DOHH2 (cell line): ENCODE results near the gene HLA-DPA1.

Experiments
- H3F3A ChIP-seq: fragments of 200-600 bp; sonication (generic), shearing (Covaris generic); 2 replicates; pipeline ENCODE4 v1.6.0; 2016; ENCODE audit warnings: antibody characterized with exemption, mild to moderate bottlenecking; ENCODE audit not compliant: control insufficient read depth, insufficient read depth
- H3K27ac ChIP-seq: fragments of 200-600 bp; sonication (generic); 2 replicates; pipeline ENCODE4 v1.5.1; 2014; ENCODE audit warnings: low read depth, mild to moderate bottlenecking, low read length, moderate library complexity
- H3K27me3 ChIP-seq: fragments of 200-600 bp; sonication (generic); 2 replicates; pipeline ENCODE4 v1.6.1; 2014; ENCODE audit warnings: mild to moderate bottlenecking, low read length, mixed read lengths; ENCODE audit not compliant: control insufficient read depth
- H3K36me3 ChIP-seq: fragments of 200-600 bp; sonication (generic); 2 replicates; pipeline ENCODE4 v1.6.1; 2014; ENCODE audit warnings: mild to moderate bottlenecking, low read length, moderate library complexity, mixed read lengths; ENCODE audit not compliant: control insufficient read depth
- H3K4me1 ChIP-seq: fragments of 200-600 bp; sonication (generic); 2 replicates; pipeline ENCODE4 v1.6.1; 2014; ENCODE audit warnings: mild to moderate bottlenecking, low read length, mixed read lengths; ENCODE audit not compliant: control insufficient read depth
- H3K4me2 ChIP-seq: fragments of 200-600 bp; sonication (generic); 2 replicates; pipeline ENCODE4 v1.6.0; 2014; ENCODE audit warnings: mild to moderate bottlenecking, low read length, moderate library complexity
- H3K4me3 ChIP-seq: fragments of 200-600 bp; sonication (generic); 2 replicates; pipeline ENCODE4 v1.5.1; 2014; ENCODE audit warnings: mild to moderate bottlenecking, low read length, mixed read lengths
- H3K79me2 ChIP-seq: fragments of 200-600 bp; sonication (generic); 2 replicates; pipeline ENCODE4 v1.6.1; 2014; ENCODE audit warnings: mild to moderate bottlenecking, low read length, mixed read lengths; ENCODE audit not compliant: control insufficient read depth
- H3K9me2 ChIP-seq: fragments of 200-600 bp; sonication (generic); replicated peaks from 2 replicates; pipeline ENCODE4 v1.6.1; 2014; ENCODE audit warnings: mild to moderate bottlenecking, low read length, mixed read lengths; ENCODE audit not compliant: control insufficient read depth
- H3K9me3 ChIP-seq: fragments of 200-600 bp; sonication (generic); 2 replicates; pipeline ENCODE4 v1.6.1; 2014; ENCODE audit warnings: antibody characterized with exemption, low read length, mixed read lengths; ENCODE audit not compliant: control insufficient read depth, insufficient read depth
- H4K20me1 ChIP-seq: fragments of 200-600 bp; sonication (generic); 2 replicates; pipeline ENCODE4 v1.6.0; 2014; ENCODE audit warnings: low read depth, mild to moderate bottlenecking, antibody characterized with exemption, low read length, moderate library complexity; ENCODE audit not compliant: control insufficient read depth, insufficient read depth
- EZH2phosphoT487 ChIP-seq: fragments of 200-600 bp; sonication (generic); IDR thresholded peaks from 2 replicates; pipeline ENCODE4 v1.6.1; 2017; ENCODE audit warnings: borderline replicate concordance, mild to moderate bottlenecking, antibody characterized with exemption, low read length, moderate library complexity, mixed read lengths
- TF ChIP-seq, protein P1 (sequence below): fragments of 200-600 bp; sonication (generic); IDR thresholded peaks from one replicate; pipeline ENCODE4 v1.5.1; 2014; ENCODE audit warnings: antibody characterized with exemption, mild to moderate bottlenecking, low read depth, low read length; ENCODE audit not compliant: poor library complexity, severe bottlenecking

Gene HLA-DPA1

DNA sequence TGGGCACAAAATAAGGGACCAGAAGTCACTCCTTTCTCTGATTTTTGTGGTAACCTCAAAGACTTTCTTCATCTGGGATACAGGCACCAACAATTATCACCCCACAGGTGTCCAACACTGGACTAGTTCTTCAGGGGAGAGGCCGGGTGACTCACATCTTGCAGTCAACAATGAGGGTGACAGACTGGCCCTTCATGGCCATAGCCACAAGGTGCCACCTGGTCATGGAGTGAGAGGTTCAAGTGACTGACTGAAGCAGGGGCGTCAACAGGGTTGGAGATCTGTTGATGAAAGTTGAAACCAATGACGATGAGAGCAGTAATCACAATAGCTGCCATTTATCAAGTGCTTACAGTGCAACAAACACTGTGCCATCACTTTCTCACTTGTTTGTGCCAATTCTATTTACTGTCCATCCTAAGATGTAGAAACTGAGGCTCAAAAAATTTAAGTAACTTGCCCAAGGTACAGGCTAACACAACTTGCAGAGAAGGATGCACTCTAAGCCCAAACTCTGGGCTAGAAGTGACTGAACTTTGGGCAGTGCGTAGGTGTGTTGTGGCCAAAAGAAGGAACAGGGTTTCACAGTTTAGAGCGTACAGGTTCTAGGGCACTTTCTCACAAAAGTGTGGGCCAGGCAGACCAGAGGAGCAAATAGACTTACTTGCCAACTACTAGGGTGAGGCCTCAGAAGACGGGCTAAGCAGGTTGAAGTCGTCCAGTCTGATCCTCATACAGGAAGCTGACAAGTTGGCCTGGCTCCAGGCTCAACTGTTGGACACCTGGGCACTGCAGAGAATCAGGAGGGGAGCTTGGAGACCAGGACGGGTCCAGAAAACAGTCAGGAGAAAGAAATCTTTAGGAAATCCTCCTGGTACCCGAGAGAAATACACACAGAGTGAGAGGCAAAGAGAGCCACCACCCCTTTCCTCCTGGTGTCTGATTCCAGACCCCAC lies 32.7 kb upstream of the HLA-DPA1 start:
- 0 out of 2 replicates have a peak, but pooled peaks cover 3% of the 10 kb centered on the region for H3K27me3 ChIP-seq

DNA sequence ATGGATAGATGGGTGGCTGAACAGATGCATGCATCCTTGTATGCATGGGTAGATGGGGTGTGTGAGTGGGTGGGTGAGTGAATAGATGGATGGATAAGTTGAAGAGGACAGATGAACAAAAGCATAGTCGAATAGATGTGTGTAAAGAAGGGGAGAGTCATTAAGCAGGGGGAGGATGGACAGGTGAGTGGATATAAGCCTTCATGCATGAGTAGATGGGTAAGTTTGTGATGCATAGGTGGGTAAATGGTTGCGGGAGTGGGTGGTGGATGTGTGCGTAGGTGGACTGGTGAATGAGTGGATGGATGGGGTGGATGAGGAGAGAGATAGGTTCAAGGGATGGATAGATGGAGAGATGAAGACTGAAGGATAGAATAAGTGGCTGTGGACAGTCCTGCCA lies 31.9 kb upstream of the HLA-DPA1 start:
- Histone ChIP-seq H3K79me2 (no peaks in the 10 kb centered on the region), H3K4me1 (peaks cover 9% of the 10 kb centered on the region), H3K4me2 (no peak overlapping the region), H3K9me2 (no peaks in the 10 kb centered on the region), H3K4me3 (no peak overlapping the region; the same call in 1 of the 2 replicates), H3K9me3 (peaks cover 19% of the 10 kb centered on the region), H3K36me3 (no peaks in the 10 kb centered on the region), H3K27me3 (0 out of 2 replicates have a peak, but pooled peaks cover 3% of the 10 kb centered on the region), H4K20me1 (no peaks in the 10 kb centered on the region), H3K27ac (no peak overlapping the region), H3F3A (no peaks in the 10 kb centered on the region)
- TF ChIP-seq, protein P1, sequence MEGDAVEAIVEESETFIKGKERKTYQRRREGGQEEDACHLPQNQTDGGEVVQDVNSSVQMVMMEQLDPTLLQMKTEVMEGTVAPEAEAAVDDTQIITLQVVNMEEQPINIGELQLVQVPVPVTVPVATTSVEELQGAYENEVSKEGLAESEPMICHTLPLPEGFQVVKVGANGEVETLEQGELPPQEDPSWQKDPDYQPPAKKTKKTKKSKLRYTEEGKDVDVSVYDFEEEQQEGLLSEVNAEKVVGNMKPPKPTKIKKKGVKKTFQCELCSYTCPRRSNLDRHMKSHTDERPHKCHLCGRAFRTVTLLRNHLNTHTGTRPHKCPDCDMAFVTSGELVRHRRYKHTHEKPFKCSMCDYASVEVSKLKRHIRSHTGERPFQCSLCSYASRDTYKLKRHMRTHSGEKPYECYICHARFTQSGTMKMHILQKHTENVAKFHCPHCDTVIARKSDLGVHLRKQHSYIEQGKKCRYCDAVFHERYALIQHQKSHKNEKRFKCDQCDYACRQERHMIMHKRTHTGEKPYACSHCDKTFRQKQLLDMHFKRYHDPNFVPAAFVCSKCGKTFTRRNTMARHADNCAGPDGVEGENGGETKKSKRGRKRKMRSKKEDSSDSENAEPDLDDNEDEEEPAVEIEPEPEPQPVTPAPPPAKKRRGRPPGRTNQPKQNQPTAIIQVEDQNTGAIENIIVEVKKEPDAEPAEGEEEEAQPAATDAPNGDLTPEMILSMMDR: no peak

More for the DNA sequence above, 32.7 kb upstream of the HLA-DPA1 start:
- Histone ChIP-seq H3K4me2 (no peak overlapping the region), H3K36me3 (no peaks in the 10 kb centered on the region), H3K9me2 (no peaks in the 10 kb centered on the region), H4K20me1 (no peaks in the 10 kb centered on the region), H3K4me1 (peaks cover 9% of the 10 kb centered on the region), H3K4me3 (no peak overlapping the region), H3F3A (no peaks in the 10 kb centered on the region), H3K9me3 (peaks cover 16% of the 10 kb centered on the region), H3K27ac (no peak overlapping the region), H3K79me2 (no peaks in the 10 kb centered on the region)
- TF ChIP-seq EZH2phosphoT487: no peak
- TF ChIP-seq, protein P1: no peak

DNA sequence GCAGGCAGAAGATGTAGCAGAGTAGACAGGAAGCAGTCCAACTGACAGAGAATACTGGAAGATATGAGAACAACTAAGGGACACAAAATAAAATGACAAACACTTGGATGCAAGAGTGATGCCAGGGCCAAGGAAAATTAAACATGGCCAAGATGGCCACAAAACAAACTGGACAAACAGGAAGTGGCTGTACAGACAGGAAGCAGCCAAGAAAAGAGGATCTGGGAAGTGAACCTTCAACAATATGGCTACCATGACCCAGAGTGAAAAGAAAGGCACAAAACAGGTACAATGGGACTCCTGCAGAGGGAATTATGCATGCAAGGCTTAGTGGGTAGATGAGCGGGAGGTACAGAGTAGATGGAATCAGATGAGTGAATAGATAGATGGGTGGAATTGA lies 31.4 kb upstream of the HLA-DPA1 start:
- no peaks in the 10 kb centered on the region for H3F3A ChIP-seq
- H3K4me3 ChIP-seq: no peak overlapping the region; the same call in 1 of the 2 replicates
- H3K9me2 ChIP-seq: no peaks in the 10 kb centered on the region
- H3K27ac ChIP-seq: no peak overlapping the region
- H3K27me3 ChIP-seq: 0 out of 2 replicates have a peak, but pooled peaks cover 3% of the 10 kb centered on the region
- H3K36me3 ChIP-seq: no peaks in the 10 kb centered on the region
- peaks cover 22% of the 10 kb centered on the region for H3K9me3 ChIP-seq
- H3K79me2 ChIP-seq: no peaks in the 10 kb centered on the region
- peaks cover 9% of the 10 kb centered on the region for H3K4me1 ChIP-seq
- H3K4me2 ChIP-seq: 0 out of 2 replicates have a peak overlapping the region, but pooled peaks have one; percentile 4
- no peaks in the 10 kb centered on the region for H4K20me1 ChIP-seq
- TF ChIP-seq, protein P1: no peak
- TF ChIP-seq EZH2phosphoT487: no peak
